ENCODE results near the gene KDM6A.

- TF ChIP-seq CTCF (conservative IDR thresholded peaks at IDR 0.05; ENCODE audit: low read depth, low read length) (no peak), EZH2 (IDR thresholded peaks at IDR 0.05; ENCODE audit: borderline replicate concordance, low read depth, low read length, poor library complexity, severe bottlenecking) (no peak)
Measured at GRCh38 chrX:45133465-45133864, 260.5 kb downstream of the KDM6A start.

All from A673 (cell line).